Thyroid gland (tissue), 4 donors: ENCODE measurements around the gene ARMC10.
"Not testable (repeated sequence)": the region's sequence is repeated elsewhere in the genome, so short reads cannot be mapped to it uniquely, and the experiment has no call there.

Experiments
- CTCF ChIP-seq, 6 experiments: fragments of 200-600 bp in 3 of 6; fragments of 450-650 bp in 3 of 6; sonication (generic) in 3 of 6; IDR thresholded peaks; one replicate each; pipeline ENCODE4 v1.5.1; 2016 to 2019; ENCODE audit warnings: antibody characterized with exemption in 6 of 6, mild to moderate bottlenecking in 2 of 6, inconsistent platforms in 1 of 6, moderate library complexity in 1 of 6
- POLR2A ChIP-seq, 2 donors: fragments of 450-650 bp; IDR thresholded peaks; one replicate each; pipeline ENCODE4 v1.6.1; 2017; ENCODE audit warnings: antibody characterized with exemption in 2 of 2, mild to moderate bottlenecking in 2 of 2, moderate library complexity in 1 of 2

- TF ChIP-seq CTCF, POLR2A (IDR thresholded peaks at IDR 0.05): not testable (repeated sequence)
Measured at GRCh38 chr7:103144754-103145153, 69.8 kb downstream of the ARMC10 start.
